Measurements from ENCODE around the gene TPP1. TPM values are rescaled to one million over a fixed set of nuclear protein-coding genes. Genes with fewer than 3 reads are reported as not detected.

Gene TPP1
- total and polyA plus RNA-seq, 2 experiments from 2014 or later, result 68.4 to 185 TPM

DNA sequence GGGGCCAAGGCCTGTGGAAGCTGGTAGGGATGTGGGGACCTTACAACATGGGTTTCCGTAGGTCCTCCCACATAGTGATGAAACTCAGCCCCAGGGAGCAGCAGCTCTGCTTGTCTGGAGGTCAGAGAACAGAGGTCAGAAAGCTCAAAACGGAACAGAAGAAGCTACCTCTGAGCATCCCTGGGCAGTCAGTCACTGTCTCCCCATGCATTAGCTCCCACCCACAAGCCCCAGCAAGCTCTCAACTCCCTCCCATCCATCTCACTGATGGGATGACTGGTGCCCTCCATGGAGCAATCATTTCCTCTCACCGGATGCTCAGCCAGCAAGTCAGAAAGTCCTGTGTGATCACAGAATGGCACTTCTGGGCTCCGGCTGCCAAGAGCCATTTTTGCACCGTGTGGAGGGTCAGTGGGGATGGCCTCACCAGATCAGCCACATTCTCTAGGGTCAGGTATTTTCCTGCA is 1.9 kb downstream of the TPP1 start:
- 95% methylated on average over 5 of the region's 5 CpGs for WGBS (ENCODE audit: low lambda C conversion rate, missing lambda C conversion rate)
- TF ChIP-seq CTCF (IDR thresholded peaks at IDR 0.05; ENCODE audit: poor library complexity) (no peak), EZH2phosphoT487 (IDR thresholded peaks at IDR 0.05; ENCODE audit: low read depth, severe bottlenecking, unreplicated experiment) (no peak), EZH2 (IDR thresholded peaks at IDR 0.05; ENCODE audit: borderline replicate concordance) (no peak)
- Histone ChIP-seq H3K27ac (peak overlapping the region; percentile 5), H3K4me3 (no peak overlapping the region), H3K4me2 (peak overlapping the region; percentile 90), H3K4me1 (ENCODE audit: insufficient read depth) (peaks cover 18% of the 10 kb centered on the region), H3K9me3 (ENCODE audit: low read depth) (no peaks in the 10 kb centered on the region), H2AFZ (no peak overlapping the region), H4K20me1 (ENCODE audit: insufficient read depth, poor library complexity, severe bottlenecking) (no peaks in the 10 kb centered on the region), H3K27me3 (no peaks in the 10 kb centered on the region), H3K9me2 (replicated peaks; ENCODE audit: insufficient read depth) (no peaks in the 10 kb centered on the region), H3K36me3 (replicated peaks; ENCODE audit: insufficient read depth, low read depth) (no peaks in the 10 kb centered on the region), H3K79me2 (peaks cover 15% of the 10 kb centered on the region)
- no peak for DNase-seq (ENCODE audit: low spot score)

GRCh38 chr11:6616596-6617250 is 2.5 kb downstream of the TPP1 start:
- no peak overlapping the region for H3K27ac ChIP-seq
- H4K20me1 ChIP-seq (ENCODE audit: insufficient read depth, poor library complexity, severe bottlenecking), result no peaks in the 10 kb centered on the region
- H3K27me3 ChIP-seq, result no peaks in the 10 kb centered on the region
- TF ChIP-seq CTCF (IDR thresholded peaks at IDR 0.05; ENCODE audit: poor library complexity) (no peak), EZH2 (IDR thresholded peaks at IDR 0.05; ENCODE audit: borderline replicate concordance) (no peak), EZH2phosphoT487 (IDR thresholded peaks at IDR 0.05; ENCODE audit: low read depth, severe bottlenecking, unreplicated experiment) (no peak)
- H3K4me2 ChIP-seq, result no peak overlapping the region
- peaks cover 18% of the 10 kb centered on the region for H3K4me1 ChIP-seq (ENCODE audit: insufficient read depth)
- no peaks in the 10 kb centered on the region for H3K9me3 ChIP-seq (ENCODE audit: low read depth)
- H3K4me3 ChIP-seq, result no peak overlapping the region
- H3K9me2 ChIP-seq (replicated peaks; ENCODE audit: insufficient read depth), result no peaks in the 10 kb centered on the region
- H3K79me2 ChIP-seq, result peaks cover 15% of the 10 kb centered on the region
- WGBS (ENCODE audit: low lambda C conversion rate, missing lambda C conversion rate), result 94% methylated on average over 14 of the region's 14 CpGs
- no peak overlapping the region for H2AFZ ChIP-seq
- no peak for DNase-seq (ENCODE audit: low spot score)
- H3K36me3 ChIP-seq (replicated peaks; ENCODE audit: insufficient read depth, low read depth), result no peaks in the 10 kb centered on the region

DNA sequence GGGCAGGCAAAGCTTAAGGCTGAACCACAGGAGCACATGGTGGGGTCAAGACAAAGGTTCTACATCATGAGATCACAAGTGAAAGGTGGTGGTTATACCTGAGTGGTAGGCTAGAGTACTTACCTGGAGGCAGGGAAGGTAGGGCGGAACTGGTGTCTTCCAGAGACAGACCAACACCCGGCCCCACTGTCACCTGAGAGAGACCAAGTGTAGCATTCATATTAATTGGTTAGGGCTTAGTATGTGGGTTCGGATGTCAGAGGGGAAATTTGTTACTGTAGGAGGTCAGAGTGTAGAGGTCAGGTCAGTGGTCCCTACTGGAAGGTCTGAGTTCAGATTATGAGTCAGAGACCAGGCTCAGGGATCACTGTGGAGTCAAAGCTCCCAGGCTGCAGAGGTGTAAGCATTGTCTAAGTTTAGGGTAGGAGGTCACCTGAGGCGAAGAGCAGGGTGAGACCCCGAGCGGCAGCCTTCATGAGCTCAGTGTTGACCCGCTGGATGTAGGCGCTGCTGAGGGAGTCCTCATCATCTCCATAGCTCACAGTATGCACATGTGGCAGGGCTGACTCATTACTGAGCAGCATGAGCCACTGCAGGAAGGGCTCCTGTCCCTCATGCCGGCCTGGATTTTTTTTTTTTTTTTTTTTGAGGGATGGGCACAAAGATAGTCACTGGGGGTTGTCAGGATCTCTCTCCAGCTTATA is 3.2 kb downstream of the TPP1 start:
- Histone ChIP-seq H3K27me3 (no peaks in the 10 kb centered on the region), H3K27ac (no peak overlapping the region), H2AFZ (no peak overlapping the region), H4K20me1 (ENCODE audit: insufficient read depth, poor library complexity, severe bottlenecking) (no peaks in the 10 kb centered on the region), H3K36me3 (replicated peaks; ENCODE audit: insufficient read depth, low read depth) (no peaks in the 10 kb centered on the region), H3K4me1 (ENCODE audit: insufficient read depth) (peaks cover 18% of the 10 kb centered on the region), H3K79me2 (peaks cover 21% of the 10 kb centered on the region), H3K9me2 (replicated peaks; ENCODE audit: insufficient read depth) (no peaks in the 10 kb centered on the region), H3K4me3 (no peak overlapping the region), H3K9me3 (ENCODE audit: low read depth) (no peaks in the 10 kb centered on the region), H3K4me2 (no peak overlapping the region)
- no peak for DNase-seq (ENCODE audit: low spot score)
- no peak for TF ChIP-seq CTCF (IDR thresholded peaks at IDR 0.05; ENCODE audit: poor library complexity)
- no peak for TF ChIP-seq EZH2 (IDR thresholded peaks at IDR 0.05; ENCODE audit: borderline replicate concordance)
- no peak for TF ChIP-seq EZH2phosphoT487 (IDR thresholded peaks at IDR 0.05; ENCODE audit: low read depth, severe bottlenecking, unreplicated experiment)
- 96% methylated on average over 8 of the region's 9 CpGs for WGBS (ENCODE audit: low lambda C conversion rate, missing lambda C conversion rate)
